ENCODE data around the gene ARMC5. TPM values are rescaled to one million over a fixed set of nuclear protein-coding genes. Genes with fewer than 3 reads are reported as not detected.
"Not testable (repeated sequence)": the region's sequence is repeated elsewhere in the genome, so short reads cannot be mapped to it uniquely, and the experiment has no call there.

The ARMC5 gene
- total and polyA plus RNA-seq, 2 experiments from 2014 or later: 7.0 to 11.2 TPM

DNA sequence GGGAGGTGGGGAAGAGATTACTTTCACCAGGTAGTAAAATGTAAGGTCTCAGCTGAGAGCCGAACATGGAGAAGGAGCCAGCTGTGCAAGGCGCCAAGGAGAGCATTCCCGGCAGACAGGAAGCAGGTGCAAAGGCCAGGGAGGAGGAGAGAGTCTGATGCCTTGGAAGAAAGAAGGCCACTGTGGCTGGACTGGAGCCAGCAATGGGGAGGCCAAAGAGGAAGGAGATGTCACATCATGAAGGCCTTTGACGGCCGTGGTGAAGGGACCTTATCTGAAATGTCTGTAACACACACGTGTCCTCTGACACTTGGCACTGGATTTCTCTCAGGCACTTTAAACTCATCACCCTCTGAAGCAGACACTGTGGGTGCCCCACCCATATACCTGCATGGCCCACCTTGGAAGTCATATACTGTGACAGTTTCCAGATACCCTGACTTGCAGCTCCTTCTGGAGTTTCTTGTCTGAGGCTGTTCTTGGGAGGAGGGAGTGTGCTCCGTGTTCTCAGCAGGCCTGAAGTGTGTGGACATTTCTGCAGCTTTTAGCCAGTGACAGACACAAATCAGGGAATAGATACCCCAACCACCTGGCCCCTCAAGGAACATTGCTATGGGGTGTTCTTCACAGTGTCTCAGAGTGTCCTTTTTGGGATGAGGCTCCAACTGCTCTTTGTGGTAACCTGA, 21.7 kb downstream of the ARMC5 start:
- Histone ChIP-seq H3F3A (ENCODE audit: insufficient read depth) (peaks cover 32% of the 10 kb centered on the region), H3K9me2 (ENCODE audit: insufficient read depth) (no peaks in the 10 kb centered on the region), H2AFZ (no peak overlapping the region), H4K20me1 (ENCODE audit: insufficient read depth) (no peaks in the 10 kb centered on the region; the same call in 1 of the 2 replicates), H3K36me3 (ENCODE audit: low read depth) (peaks cover 5% of the 10 kb centered on the region; the same call in 1 of the 2 replicates), H3K4me3 (no peak overlapping the region), H3K4me1 (ENCODE audit: insufficient read depth) (no peaks in the 10 kb centered on the region), H3K9ac (no peak overlapping the region), H3K27me3 (replicated peaks; ENCODE audit: insufficient read depth) (no peaks in the 10 kb centered on the region), H3K4me2 (ENCODE audit: unreplicated experiment) (no peak overlapping the region), H3K27ac (no peak overlapping the region), H3K79me2 (ENCODE audit: insufficient read depth) (no peaks in the 10 kb centered on the region), H3K9me3 (ENCODE audit: low read depth) (no peaks in the 10 kb centered on the region)
- in situ Hi-C loops (cut with MboI): no loop called here
- 23 to 27% methylated on average over 6 to 7 of the region's 7 CpGs for WGBS, 2 experiments (ENCODE audit: low coverage in 1 of 2, low lambda C conversion rate in 2 of 2, missing lambda C conversion rate in 2 of 2)
- no peak for TF ChIP-seq EZH2phosphoT487 (IDR thresholded peaks at IDR 0.05; ENCODE audit: insufficient read depth, low read depth)
- no peak for TF ChIP-seq EZH2 (IDR thresholded peaks at IDR 0.05; ENCODE audit: insufficient read depth, poor library complexity, severe bottlenecking)
- DNase-seq: no peak

DNA sequence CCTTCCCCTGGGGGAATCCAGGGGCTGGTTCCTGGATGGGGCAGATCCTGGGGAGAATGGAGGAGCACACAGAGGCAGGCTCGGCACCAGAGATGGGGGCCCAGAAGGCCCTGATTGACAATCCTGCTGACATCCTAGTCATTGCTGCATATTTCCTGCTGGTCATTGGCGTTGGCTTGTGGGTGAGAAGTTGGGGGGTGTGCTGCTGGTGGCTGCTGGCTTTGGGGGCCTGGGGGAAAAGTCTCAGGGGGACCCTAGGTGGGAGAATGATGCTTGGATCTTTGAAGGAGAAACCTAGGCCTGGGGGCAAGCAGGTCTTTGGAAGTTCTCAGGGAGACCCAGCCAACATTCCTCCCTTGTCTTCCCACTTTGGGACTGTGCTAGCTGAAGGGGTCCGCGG, 23.8 kb downstream of the ARMC5 start, which contains the start of gene SLC5A2:
Gene SLC5A2, plus strand, starts transcription at position 43 of the 400 bp plus-strand sequence. Its CDS starts 14 bp downstream, at position 57.
- Histone ChIP-seq H3K9ac (no peak within 1 kb of the TSS), H3K9me3 (ENCODE audit: low read depth) (no peaks in the 10 kb centered on the region), H3F3A (ENCODE audit: insufficient read depth) (peaks cover 29% of the 10 kb centered on the region), H3K4me2 (ENCODE audit: unreplicated experiment) (no peak within 1 kb of the TSS), H4K20me1 (ENCODE audit: insufficient read depth) (no peaks in the 10 kb centered on the region; the same call in 1 of the 2 replicates), H3K9me2 (ENCODE audit: insufficient read depth) (no peaks in the 10 kb centered on the region), H3K27ac (no peak within 1 kb of the TSS), H3K36me3 (ENCODE audit: low read depth) (peaks cover 1% of the 10 kb centered on the region; the same call in 1 of the 2 replicates), H3K4me3 (no peak within 1 kb of the TSS), H3K79me2 (ENCODE audit: insufficient read depth) (no peaks in the 10 kb centered on the region), H3K4me1 (ENCODE audit: insufficient read depth) (0 out of 2 replicates have a peak, but pooled peaks cover 10% of the 10 kb centered on the region), H3K27me3 (replicated peaks; ENCODE audit: insufficient read depth) (peaks cover 8% of the 10 kb centered on the region; the same call in 1 of the 2 replicates), H2AFZ (no peak within 1 kb of the TSS)
- no peak for DNase-seq
- TF ChIP-seq EZH2 (IDR thresholded peaks at IDR 0.05; ENCODE audit: insufficient read depth, poor library complexity, severe bottlenecking): no peak
- no peak for TF ChIP-seq EZH2phosphoT487 (IDR thresholded peaks at IDR 0.05; ENCODE audit: insufficient read depth, low read depth)
- 91 to 97% methylated on average over 3 to 4 of the region's 4 CpGs for WGBS, 2 experiments (ENCODE audit: low coverage in 1 of 2, low lambda C conversion rate in 2 of 2, missing lambda C conversion rate in 2 of 2)
- in situ Hi-C loops (cut with MboI): no loop called here

GRCh38 chr16:31484048-31484447, 24.7 kb downstream of the ARMC5 start:
- H3K4me1 ChIP-seq (ENCODE audit: insufficient read depth): 0 out of 2 replicates have a peak, but pooled peaks cover 13% of the 10 kb centered on the region
- H3K4me2 ChIP-seq (ENCODE audit: unreplicated experiment); H3K4me3 ChIP-seq; H2AFZ ChIP-seq; DNase-seq; H4K20me1 ChIP-seq (ENCODE audit: insufficient read depth); H3K27me3 ChIP-seq (replicated peaks; ENCODE audit: insufficient read depth); H3K36me3 ChIP-seq (ENCODE audit: low read depth); H3K9ac ChIP-seq; in situ Hi-C loops (cut with MboI); H3K9me3 ChIP-seq (ENCODE audit: low read depth); H3K9me2 ChIP-seq (ENCODE audit: insufficient read depth); H3K79me2 ChIP-seq (ENCODE audit: insufficient read depth); H3K27ac ChIP-seq: not testable (repeated sequence)
- WGBS, 2 experiments (ENCODE audit: low coverage in 1 of 2, low lambda C conversion rate in 2 of 2, missing lambda C conversion rate in 2 of 2): 87 to 98% methylated on average over 4 of the region's 4 CpGs
- H3F3A ChIP-seq (ENCODE audit: insufficient read depth): peaks cover 19% of the 10 kb centered on the region

GRCh38 chr16:31484491-31485171, 25.3 kb downstream of the ARMC5 start:
- in situ Hi-C loops (cut with MboI): no loop called here
- 33 to 40% methylated on average over 12 to 14 of the region's 14 CpGs for WGBS, 2 experiments (ENCODE audit: low coverage in 1 of 2, low lambda C conversion rate in 2 of 2, missing lambda C conversion rate in 2 of 2)
- no peak overlapping the region for H3K9ac ChIP-seq
- no peak overlapping the region for H3K27ac ChIP-seq
- peaks cover 13% of the 10 kb centered on the region; the same call in 1 of the 2 replicates for H3F3A ChIP-seq (ENCODE audit: insufficient read depth)
- H3K79me2 ChIP-seq (ENCODE audit: insufficient read depth): no peaks in the 10 kb centered on the region
- H3K4me1 ChIP-seq (ENCODE audit: insufficient read depth): 0 out of 2 replicates have a peak, but pooled peaks cover 13% of the 10 kb centered on the region
- H3K4me2 ChIP-seq (ENCODE audit: unreplicated experiment): no peak overlapping the region
- H4K20me1 ChIP-seq (ENCODE audit: insufficient read depth): no peaks in the 10 kb centered on the region
- H3K36me3 ChIP-seq (ENCODE audit: low read depth): no peaks in the 10 kb centered on the region
- TF ChIP-seq EZH2 (IDR thresholded peaks at IDR 0.05; ENCODE audit: insufficient read depth, poor library complexity, severe bottlenecking): no peak
- TF ChIP-seq EZH2phosphoT487 (IDR thresholded peaks at IDR 0.05; ENCODE audit: insufficient read depth, low read depth): no peak
- no peak overlapping the region for H3K4me3 ChIP-seq
- DNase-seq: no peak
- no peak overlapping the region for H2AFZ ChIP-seq
- no peaks in the 10 kb centered on the region for H3K9me2 ChIP-seq (ENCODE audit: insufficient read depth)
- no peaks in the 10 kb centered on the region for H3K9me3 ChIP-seq (ENCODE audit: low read depth)
- peaks cover 8% of the 10 kb centered on the region; the same call in 1 of the 2 replicates for H3K27me3 ChIP-seq (replicated peaks; ENCODE audit: insufficient read depth)
